IPS-NIHi7 (cell line): Measurements from ENCODE around the gene CACNA1G.

Experiments used
- DNase-seq: peaks from one replicate; pipeline ENCODE4 v3.0.0; 2012; ENCODE audit warnings: mixed read lengths; ENCODE audit errors: extremely low spot score

Gene CACNA1G

GRCh38 chr17:50651661-50652060, 91.1 kb downstream of the CACNA1G start:
- DNase-seq, result no peak

- no peak for DNase-seq
Measured at GRCh38 chr17:50653738-50654137, 93.2 kb downstream of the CACNA1G start.

GRCh38 chr17:50656509-50656908, 96.0 kb downstream of the CACNA1G start:
- DNase-seq, result no peak

GRCh38 chr17:50657054-50657453, 96.5 kb downstream of the CACNA1G start:
- no peak for DNase-seq

GRCh38 chr17:50657627-50658026, 97.1 kb downstream of the CACNA1G start:
- no peak for DNase-seq

- DNase-seq, result no peak
Measured at GRCh38 chr17:50658616-50659015, 98.1 kb downstream of the CACNA1G start.

GRCh38 chr17:50659179-50659578, 98.7 kb downstream of the CACNA1G start:
- DNase-seq, result peak; percentile 59

GRCh38 chr17:50660042-50660886, 99.7 kb downstream of the CACNA1G start:
- DNase-seq, result no peak

GRCh38 chr17:50660887-50661345, 100.4 kb downstream of the CACNA1G start:
- DNase-seq, result no peak

- DNase-seq, result no peak
Measured at GRCh38 chr17:50661348-50661747, 100.8 kb downstream of the CACNA1G start.

GRCh38 chr17:50661795-50662391, 101.4 kb downstream of the CACNA1G start:
- peak; percentile 67 for DNase-seq

- DNase-seq, result no peak
Measured at GRCh38 chr17:50662632-50663225, 102.2 kb downstream of the CACNA1G start.

- DNase-seq, result no peak
Measured at GRCh38 chr17:50663812-50664374, 103.4 kb downstream of the CACNA1G start.

- DNase-seq, result no peak
Measured at GRCh38 chr17:50664788-50665458, 104.4 kb downstream of the CACNA1G start.

- no peak for DNase-seq
Measured at GRCh38 chr17:50665838-50666237, 105.3 kb downstream of the CACNA1G start.

- DNase-seq, result no peak
Measured at GRCh38 chr17:50666316-50666715, 105.8 kb downstream of the CACNA1G start.

- no peak for DNase-seq
Measured at GRCh38 chr17:50667259-50668024, 106.9 kb downstream of the CACNA1G start.

GRCh38 chr17:50668025-50668837, 107.7 kb downstream of the CACNA1G start:
- no peak for DNase-seq

- DNase-seq, result no peak
Measured at GRCh38 chr17:50668838-50669581, 108.5 kb downstream of the CACNA1G start.

- no peak for DNase-seq
Measured at GRCh38 chr17:50672071-50672470, 111.6 kb downstream of the CACNA1G start.
